Epithelial cell of esophagus (primary cell): ENCODE results near the gene SULT1C4.

ENCODE experiments used
- DNase-seq: peaks from one replicate; pipeline ENCODE4 v3.0.0; 2010; ENCODE audit warnings: low read depth
- H3K4me3 ChIP-seq: 2 replicates; pipeline ENCODE4 v1.5.1; 2011; ENCODE audit warnings: mild to moderate bottlenecking, low read length, control low read depth
- TF ChIP-seq, protein P1 (sequence below): IDR thresholded peaks from 2 replicates; pipeline ENCODE4 v1.5.1; 2011; ENCODE audit warnings: low read depth, mild to moderate bottlenecking, low read length, control low read depth, inconsistent platforms; ENCODE audit not compliant: insufficient read depth; ENCODE audit errors: missing control alignments

SULT1C4 gene

DNA sequence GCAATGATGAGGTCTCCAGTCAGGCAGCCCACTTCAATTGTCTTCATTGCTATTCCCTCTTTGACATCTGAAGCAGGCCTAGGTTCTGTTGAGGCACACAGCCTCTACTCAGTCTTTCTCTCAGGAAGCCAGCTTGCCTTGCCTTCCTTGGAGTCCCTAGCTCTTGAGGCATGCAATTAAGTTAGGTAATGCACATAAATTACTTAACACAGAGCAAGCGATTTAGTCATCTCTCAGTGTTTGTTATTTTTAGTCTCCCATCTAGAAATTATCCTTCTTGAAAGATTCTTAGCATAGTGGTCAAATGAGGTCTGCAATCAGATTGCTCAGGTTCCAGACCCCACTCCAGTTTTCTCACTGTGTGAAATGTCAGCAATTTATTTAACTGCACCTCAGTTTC lies 32.0 kb downstream of the SULT1C4 start:
- peak; percentile 32 for DNase-seq
- H3K4me3 ChIP-seq: no peak overlapping the region
- TF ChIP-seq, protein P1, sequence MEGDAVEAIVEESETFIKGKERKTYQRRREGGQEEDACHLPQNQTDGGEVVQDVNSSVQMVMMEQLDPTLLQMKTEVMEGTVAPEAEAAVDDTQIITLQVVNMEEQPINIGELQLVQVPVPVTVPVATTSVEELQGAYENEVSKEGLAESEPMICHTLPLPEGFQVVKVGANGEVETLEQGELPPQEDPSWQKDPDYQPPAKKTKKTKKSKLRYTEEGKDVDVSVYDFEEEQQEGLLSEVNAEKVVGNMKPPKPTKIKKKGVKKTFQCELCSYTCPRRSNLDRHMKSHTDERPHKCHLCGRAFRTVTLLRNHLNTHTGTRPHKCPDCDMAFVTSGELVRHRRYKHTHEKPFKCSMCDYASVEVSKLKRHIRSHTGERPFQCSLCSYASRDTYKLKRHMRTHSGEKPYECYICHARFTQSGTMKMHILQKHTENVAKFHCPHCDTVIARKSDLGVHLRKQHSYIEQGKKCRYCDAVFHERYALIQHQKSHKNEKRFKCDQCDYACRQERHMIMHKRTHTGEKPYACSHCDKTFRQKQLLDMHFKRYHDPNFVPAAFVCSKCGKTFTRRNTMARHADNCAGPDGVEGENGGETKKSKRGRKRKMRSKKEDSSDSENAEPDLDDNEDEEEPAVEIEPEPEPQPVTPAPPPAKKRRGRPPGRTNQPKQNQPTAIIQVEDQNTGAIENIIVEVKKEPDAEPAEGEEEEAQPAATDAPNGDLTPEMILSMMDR: no peak

DNA sequence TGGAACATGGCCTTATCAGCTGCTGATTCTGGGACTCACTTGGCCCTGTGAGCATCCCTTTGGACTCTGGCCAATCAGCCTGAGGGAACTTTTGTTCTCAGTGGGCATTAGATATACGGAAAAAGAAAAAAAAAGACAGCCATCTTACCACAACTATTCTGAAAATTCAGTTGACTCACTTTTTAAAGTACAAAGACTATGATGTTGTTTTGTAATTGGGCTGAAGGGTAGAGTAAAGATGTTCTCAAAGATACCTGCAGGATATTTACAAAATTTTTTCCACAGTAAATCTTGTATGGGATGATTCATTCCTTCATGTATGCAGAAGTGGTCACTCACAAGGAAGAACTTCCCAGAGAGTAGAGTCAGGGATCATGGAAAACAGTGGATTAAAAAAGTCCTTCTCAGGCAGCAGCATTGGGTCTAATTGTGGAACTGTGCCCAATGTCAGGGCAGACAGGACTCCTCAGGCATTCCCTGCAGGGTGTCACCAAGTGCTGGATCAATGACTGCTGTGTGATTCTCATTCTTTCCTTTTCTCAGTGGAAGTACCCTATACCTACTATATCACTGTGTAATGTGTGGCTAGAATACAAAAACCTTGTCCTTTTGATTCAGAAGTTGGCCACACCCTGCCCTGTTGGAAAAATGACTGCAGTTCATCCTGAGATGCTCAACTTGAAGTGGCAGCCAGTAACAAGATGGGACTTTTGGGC lies 35.4 kb downstream of the SULT1C4 start:
- TF ChIP-seq, protein P1: no peak
- peak; percentile 95 for DNase-seq
- no peak overlapping the region for H3K4me3 ChIP-seq

DNA sequence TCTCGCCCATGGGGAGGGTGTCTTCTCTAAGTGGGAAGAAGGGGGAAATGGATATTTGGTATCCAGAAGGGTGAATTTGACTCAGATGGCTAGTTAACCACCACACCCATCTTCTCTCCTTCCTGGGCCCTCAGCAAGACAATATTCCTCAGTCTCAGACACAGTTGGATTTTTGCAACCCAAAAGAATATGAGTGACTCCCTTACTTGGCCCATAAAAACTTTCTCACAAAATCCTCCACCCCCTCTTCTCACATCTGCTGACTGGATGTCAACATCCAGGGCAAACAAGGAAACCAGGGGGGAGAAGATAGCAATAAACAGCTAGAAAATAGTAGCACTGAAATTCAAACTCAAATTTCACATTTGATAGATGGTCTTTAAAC lies 35.9 kb downstream of the SULT1C4 start:
- peak; percentile 6 for DNase-seq
- TF ChIP-seq, protein P1: no peak
- no peak overlapping the region for H3K4me3 ChIP-seq

DNA sequence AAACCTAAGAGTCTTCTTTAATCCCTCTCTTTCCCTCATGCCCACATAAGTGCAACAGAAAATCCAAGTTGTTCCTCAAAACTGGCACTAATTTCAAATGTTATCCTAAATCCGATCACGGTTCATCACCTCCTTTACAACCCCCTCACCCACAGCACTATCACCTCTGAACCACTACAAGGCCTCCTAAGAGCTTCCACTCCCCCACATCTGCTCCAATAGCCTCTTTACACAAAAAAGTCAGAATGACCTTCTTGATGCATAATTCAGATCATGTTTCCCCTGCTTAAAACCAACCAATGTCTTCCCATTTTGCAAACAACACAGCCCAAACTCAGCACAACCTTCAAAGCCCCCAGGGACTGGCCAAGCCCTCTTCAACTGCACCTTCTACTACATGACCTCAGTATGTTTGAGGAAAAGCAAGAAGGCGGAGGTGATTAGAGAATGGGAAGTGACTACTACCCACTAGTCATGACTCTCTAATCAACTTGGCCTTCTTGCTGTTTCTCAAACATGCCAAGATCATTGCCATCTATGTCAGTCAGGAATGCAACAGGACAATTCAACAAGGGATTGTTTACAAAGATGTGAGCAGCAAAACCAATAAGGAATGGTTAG lies 36.6 kb downstream of the SULT1C4 start:
- TF ChIP-seq, protein P1: no peak
- DNase-seq: peak; percentile 56
- no peak overlapping the region for H3K4me3 ChIP-seq

DNA sequence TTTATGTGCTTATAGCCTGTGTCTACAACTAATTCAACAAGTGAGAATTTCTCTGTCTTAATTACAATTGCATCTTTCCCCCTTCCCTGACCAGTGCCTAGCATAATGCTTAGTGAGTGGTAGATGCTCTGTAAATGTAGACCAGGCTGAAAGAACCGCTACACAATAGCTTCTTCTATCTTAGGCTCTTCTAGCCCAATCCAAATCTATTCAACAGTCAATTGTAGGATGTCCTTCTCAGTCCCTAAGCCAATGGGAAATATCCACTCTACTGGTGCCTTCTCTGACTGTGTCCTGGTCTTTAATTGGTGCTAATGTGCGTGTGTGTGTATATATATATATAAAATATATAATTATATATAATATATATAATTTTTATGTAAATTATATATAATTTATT lies 37.2 kb downstream of the SULT1C4 start:
- no peak overlapping the region for H3K4me3 ChIP-seq
- TF ChIP-seq, protein P1: no peak
- DNase-seq: no peak

DNA sequence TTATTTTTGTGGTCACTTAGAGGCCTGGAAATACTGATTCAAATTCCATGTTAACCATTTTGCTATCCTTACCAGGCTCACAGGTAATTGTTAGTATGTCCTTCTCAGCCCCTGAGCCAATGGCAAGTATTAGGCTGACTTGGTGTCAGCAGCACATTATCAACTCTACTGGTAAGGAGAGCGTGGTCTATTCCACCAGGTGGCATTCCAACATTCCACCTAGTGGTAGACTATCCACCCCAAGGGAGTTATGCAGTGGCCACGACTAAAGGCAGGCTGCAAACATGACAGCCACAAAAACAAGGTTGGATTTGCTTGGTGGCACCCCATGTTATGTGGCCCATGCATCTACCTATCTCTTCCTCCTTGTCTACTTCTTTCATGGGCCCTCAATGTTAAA lies 39.5 kb downstream of the SULT1C4 start:
- H3K4me3 ChIP-seq: no peak overlapping the region
- peak; percentile 37 for DNase-seq
- TF ChIP-seq, protein P1: peak; percentile 28

DNA sequence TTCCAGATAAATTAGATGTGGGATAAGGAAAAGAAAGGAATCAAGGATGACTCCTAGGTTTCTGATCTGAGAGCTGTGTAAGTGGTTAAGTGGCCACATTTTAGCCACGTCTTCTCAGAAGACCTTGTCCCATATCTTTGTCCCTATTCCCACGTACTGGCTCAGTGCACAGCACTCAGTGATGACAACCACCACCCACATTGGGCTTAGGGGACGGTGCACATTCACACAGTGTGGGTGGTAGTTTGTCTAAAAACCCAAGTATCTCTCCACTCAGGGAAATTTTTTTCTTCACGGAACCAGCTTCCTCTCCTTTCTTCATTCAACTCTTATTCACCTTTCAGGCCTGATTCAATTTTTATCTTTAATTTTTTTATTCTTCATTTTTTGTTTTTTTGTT lies 40.7 kb downstream of the SULT1C4 start:
- TF ChIP-seq, protein P1: no peak
- no peak for DNase-seq
- H3K4me3 ChIP-seq: no peak overlapping the region
